HEK293 (cell line): ENCODE measurements around the gene ELOVL3.
A peak's percentile ranks its signal among the peaks of the same experiment; 100 is the strongest.

Experiments used
- BCL11B ChIP-seq: fragments of 450-650 bp; formaldehyde crosslinking; IDR thresholded peaks from 2 replicates; pipeline ENCODE4 v1.5.1; 2016; ENCODE audit warnings: low read depth, missing biosample characterization, missing genetic modification characterization
- EGR2 ChIP-seq: fragments of 450-650 bp; formaldehyde crosslinking; IDR thresholded peaks from 2 replicates; pipeline ENCODE4 v1.5.1; 2016; ENCODE audit warnings: low read depth, missing biosample characterization, missing genetic modification characterization
- KLF1 ChIP-seq: fragments of 450-650 bp; formaldehyde crosslinking; IDR thresholded peaks from 2 replicates; pipeline ENCODE4 v1.5.1; 2016; ENCODE audit warnings: missing biosample characterization, missing genetic modification characterization
- KLF9 ChIP-seq: fragments of 450-650 bp; formaldehyde crosslinking; IDR thresholded peaks from 2 replicates; pipeline ENCODE4 v1.5.1; 2016; ENCODE audit warnings: missing biosample characterization, missing genetic modification characterization, low read depth
- MZF1 ChIP-seq: fragments of 450-650 bp; formaldehyde crosslinking; IDR thresholded peaks from 2 replicates; pipeline ENCODE4 v1.5.1; 2017; ENCODE audit warnings: missing biosample characterization, missing genetic modification characterization, borderline replicate concordance
- PATZ1 ChIP-seq: fragments of 450-650 bp; formaldehyde crosslinking; IDR thresholded peaks from 2 replicates; pipeline ENCODE4 v1.5.1; 2016; ENCODE audit warnings: missing biosample characterization, missing genetic modification characterization
- SALL2 ChIP-seq: fragments of 450-650 bp; formaldehyde crosslinking; IDR thresholded peaks from 2 replicates; pipeline ENCODE4 v1.5.0; 2017; ENCODE audit warnings: missing biosample characterization, mild to moderate bottlenecking, missing genetic modification characterization, borderline replicate concordance
- TCF7L2 ChIP-seq: IDR thresholded peaks from 2 replicates; pipeline ENCODE4 v1.6.1; 2011; ENCODE audit warnings: low read depth, mild to moderate bottlenecking, inconsistent platforms, low read length, moderate library complexity, borderline replicate concordance
- TRIM28 ChIP-seq: IDR thresholded peaks from 2 replicates; pipeline ENCODE4 v1.6.1; 2011; ENCODE audit warnings: low read length, control low read depth, borderline replicate concordance
- ZBTB20 ChIP-seq: fragments of 450-650 bp; formaldehyde crosslinking; IDR thresholded peaks from 2 replicates; pipeline ENCODE4 v1.5.1; 2016; ENCODE audit warnings: missing biosample characterization, missing genetic modification characterization
- ZEB2 ChIP-seq: fragments of 450-650 bp; formaldehyde crosslinking; IDR thresholded peaks from 2 replicates; pipeline ENCODE4 v1.5.1; 2016; ENCODE audit warnings: missing biosample characterization, missing genetic modification characterization
- ZFP3 ChIP-seq: fragments of 450-650 bp; formaldehyde crosslinking; IDR thresholded peaks from 2 replicates; pipeline ENCODE4 v1.5.1; 2016; ENCODE audit warnings: low read depth, missing biosample characterization, missing genetic modification characterization
- ZNF10 ChIP-seq: fragments of 450-650 bp; formaldehyde crosslinking; IDR thresholded peaks from 2 replicates; pipeline ENCODE4 v1.5.1; 2017; ENCODE audit warnings: missing biosample characterization, missing genetic modification characterization
- ZNF121 ChIP-seq: fragments of 450-650 bp; formaldehyde crosslinking; IDR thresholded peaks from 2 replicates; pipeline ENCODE4 v1.5.1; 2016; ENCODE audit warnings: missing biosample characterization, missing genetic modification characterization
- ZNF132 ChIP-seq: fragments of 450-650 bp; formaldehyde crosslinking; IDR thresholded peaks from 2 replicates; pipeline ENCODE4 v1.5.1; 2017; ENCODE audit warnings: missing biosample characterization, missing genetic modification characterization, borderline replicate concordance
- ZNF16 ChIP-seq: fragments of 450-650 bp; formaldehyde crosslinking; IDR thresholded peaks from 2 replicates; pipeline ENCODE4 v1.5.1; 2016; ENCODE audit warnings: low read depth, missing biosample characterization, missing genetic modification characterization
- ZNF214 ChIP-seq: fragments of 450-650 bp; formaldehyde crosslinking; IDR thresholded peaks from 2 replicates; pipeline ENCODE4 v1.5.1; 2017; ENCODE audit warnings: missing biosample characterization, mild to moderate bottlenecking, missing genetic modification characterization, borderline replicate concordance
- ZNF23 ChIP-seq: fragments of 450-650 bp; formaldehyde crosslinking; IDR thresholded peaks from 2 replicates; pipeline ENCODE4 v1.5.1; 2016; ENCODE audit warnings: missing biosample characterization, missing genetic modification characterization, borderline replicate concordance
- ZNF24 ChIP-seq: fragments of 450-650 bp; formaldehyde crosslinking; IDR thresholded peaks from 2 replicates; pipeline ENCODE4 v1.5.1; 2016; ENCODE audit warnings: missing biosample characterization, missing genetic modification characterization
- ZNF311 ChIP-seq: fragments of 450-650 bp; formaldehyde crosslinking; IDR thresholded peaks from 2 replicates; pipeline ENCODE4 v1.5.1; 2017; ENCODE audit warnings: missing biosample characterization, missing genetic modification characterization, borderline replicate concordance
- ZNF391 ChIP-seq: fragments of 450-650 bp; formaldehyde crosslinking; IDR thresholded peaks from 2 replicates; pipeline ENCODE4 v1.5.1; 2016; ENCODE audit warnings: low read depth, missing biosample characterization, missing genetic modification characterization, borderline replicate concordance
- ZNF416 ChIP-seq: fragments of 450-650 bp; formaldehyde crosslinking; IDR thresholded peaks from 2 replicates; pipeline ENCODE4 v1.5.1; 2016; ENCODE audit warnings: missing biosample characterization, missing genetic modification characterization
- ZNF473 ChIP-seq: fragments of 450-650 bp; formaldehyde crosslinking; IDR thresholded peaks from 2 replicates; pipeline ENCODE4 v1.5.1; 2017; ENCODE audit warnings: missing biosample characterization, missing genetic modification characterization
- ZNF530 ChIP-seq: fragments of 450-650 bp; formaldehyde crosslinking; IDR thresholded peaks from 2 replicates; pipeline ENCODE4 v1.5.1; 2016; ENCODE audit warnings: low read depth, missing biosample characterization, missing genetic modification characterization
- ZNF571 ChIP-seq: fragments of 450-650 bp; formaldehyde crosslinking; IDR thresholded peaks from 2 replicates; pipeline ENCODE4 v1.5.0; 2017; ENCODE audit warnings: missing biosample characterization, missing genetic modification characterization
- ZNF585B ChIP-seq: fragments of 450-650 bp; formaldehyde crosslinking; IDR thresholded peaks from 2 replicates; pipeline ENCODE4 v1.5.1; 2016; ENCODE audit warnings: missing biosample characterization, missing genetic modification characterization
- ZNF600 ChIP-seq: fragments of 450-650 bp; formaldehyde crosslinking; IDR thresholded peaks from 2 replicates; pipeline ENCODE4 v1.5.1; 2016; ENCODE audit warnings: missing biosample characterization, missing genetic modification characterization
- ZNF626 ChIP-seq: fragments of 450-650 bp; sonication (Bioruptor Pico); formaldehyde crosslinking; IDR thresholded peaks from 2 replicates; pipeline ENCODE4 v1.5.1; 2018; ENCODE audit warnings: missing biosample characterization, missing genetic modification characterization, inconsistent platforms
- ZNF639 ChIP-seq: fragments of 450-650 bp; formaldehyde crosslinking; IDR thresholded peaks from 2 replicates; pipeline ENCODE4 v1.5.1; 2016; ENCODE audit warnings: missing biosample characterization, missing genetic modification characterization
- ZNF658 ChIP-seq: fragments of 450-650 bp; formaldehyde crosslinking; IDR thresholded peaks from 2 replicates; pipeline ENCODE4; 2016; ENCODE audit warnings: missing biosample characterization, missing genetic modification characterization
- ZNF670 ChIP-seq: fragments of 450-650 bp; formaldehyde crosslinking; IDR thresholded peaks from 2 replicates; pipeline ENCODE4 v1.5.1; 2016; ENCODE audit warnings: missing biosample characterization, missing genetic modification characterization, low read depth
- ZXDB ChIP-seq: fragments of 450-650 bp; formaldehyde crosslinking; IDR thresholded peaks from 2 replicates; pipeline ENCODE4 v1.5.1; 2016; ENCODE audit warnings: missing biosample characterization, missing genetic modification characterization
- TF ChIP-seq, protein P1 (sequence below): fragments of 450-650 bp; formaldehyde crosslinking; IDR thresholded peaks from 2 replicates; pipeline ENCODE4 v1.5.1; 2016; ENCODE audit warnings: missing biosample characterization, missing genetic modification characterization, borderline replicate concordance
- TF ChIP-seq, protein P2 (sequence below): fragments of 450-650 bp; formaldehyde crosslinking; IDR thresholded peaks from 2 replicates; pipeline ENCODE4 v1.5.1; 2016; ENCODE audit warnings: missing biosample characterization, missing genetic modification characterization
- TF ChIP-seq, protein P3 (sequence below): IDR thresholded peaks from 2 replicates; pipeline ENCODE4 v1.6.1; 2011; ENCODE audit warnings: mild to moderate bottlenecking, low read depth, low read length, borderline replicate concordance

Gene ELOVL3

GRCh38 chr10:102241444-102242117 lies 15.5 kb downstream of the ELOVL3 start, which contains the start of gene PITX3 (continued):
- TF ChIP-seq ZNF23 (tag by site-specific recombination) = no peak
- TF ChIP-seq ZEB2 (tag by site-specific recombination) = no peak
- TF ChIP-seq ZNF600 (tag by site-specific recombination) = no peak; the same call in 1 of the 2 replicates
- peak; percentile 65 for TF ChIP-seq PATZ1 (tag by site-specific recombination)
- TF ChIP-seq ZNF626 (tag by site-specific recombination) = no peak
- TF ChIP-seq, protein P1, sequence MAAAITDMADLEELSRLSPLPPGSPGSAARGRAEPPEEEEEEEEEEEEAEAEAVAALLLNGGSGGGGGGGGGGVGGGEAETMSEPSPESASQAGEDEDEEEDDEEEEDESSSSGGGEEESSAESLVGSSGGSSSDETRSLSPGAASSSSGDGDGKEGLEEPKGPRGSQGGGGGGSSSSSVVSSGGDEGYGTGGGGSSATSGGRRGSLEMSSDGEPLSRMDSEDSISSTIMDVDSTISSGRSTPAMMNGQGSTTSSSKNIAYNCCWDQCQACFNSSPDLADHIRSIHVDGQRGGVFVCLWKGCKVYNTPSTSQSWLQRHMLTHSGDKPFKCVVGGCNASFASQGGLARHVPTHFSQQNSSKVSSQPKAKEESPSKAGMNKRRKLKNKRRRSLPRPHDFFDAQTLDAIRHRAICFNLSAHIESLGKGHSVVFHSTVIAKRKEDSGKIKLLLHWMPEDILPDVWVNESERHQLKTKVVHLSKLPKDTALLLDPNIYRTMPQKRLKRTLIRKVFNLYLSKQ (tag by site-specific recombination) = no peak
- no peak for TF ChIP-seq ZNF585B
- TF ChIP-seq ZNF121 = no peak
- TF ChIP-seq ZNF416 = no peak
- peak; percentile 68; the same call in 1 of the 2 replicates for TF ChIP-seq EGR2 (tag by site-specific recombination)
- no peak for TF ChIP-seq TCF7L2
- TF ChIP-seq ZNF473 (tag by site-specific recombination) = no peak
- TF ChIP-seq SALL2 (tag by site-specific recombination) = no peak
- no peak for TF ChIP-seq ZNF132
- TF ChIP-seq ZNF16 (tag by site-specific recombination) = no peak
- TF ChIP-seq, protein P2, sequence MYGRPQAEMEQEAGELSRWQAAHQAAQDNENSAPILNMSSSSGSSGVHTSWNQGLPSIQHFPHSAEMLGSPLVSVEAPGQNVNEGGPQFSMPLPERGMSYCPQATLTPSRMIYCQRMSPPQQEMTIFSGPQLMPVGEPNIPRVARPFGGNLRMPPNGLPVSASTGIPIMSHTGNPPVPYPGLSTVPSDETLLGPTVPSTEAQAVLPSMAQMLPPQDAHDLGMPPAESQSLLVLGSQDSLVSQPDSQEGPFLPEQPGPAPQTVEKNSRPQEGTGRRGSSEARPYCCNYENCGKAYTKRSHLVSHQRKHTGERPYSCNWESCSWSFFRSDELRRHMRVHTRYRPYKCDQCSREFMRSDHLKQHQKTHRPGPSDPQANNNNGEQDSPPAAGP (tag by site-specific recombination) = no peak
- TF ChIP-seq ZNF571 (tag by site-specific recombination) = no peak
- TF ChIP-seq ZNF670 (tag by site-specific recombination) = no peak
- peak; percentile 56; the same call in 1 of the 2 replicates for TF ChIP-seq ZXDB
- TF ChIP-seq MZF1 (tag by site-specific recombination) = no peak
- no peak for TF ChIP-seq ZFP3
- TF ChIP-seq ZNF530 (tag by site-specific recombination) = no peak
- TF ChIP-seq BCL11B = no peak
- no peak for TF ChIP-seq ZNF10 (tag by site-specific recombination)
- no peak for TF ChIP-seq ZNF311
- TF ChIP-seq ZNF639 (tag by site-specific recombination) = no peak
- no peak for TF ChIP-seq ZNF24 (tag by site-specific recombination)
- TF ChIP-seq, protein P3, sequence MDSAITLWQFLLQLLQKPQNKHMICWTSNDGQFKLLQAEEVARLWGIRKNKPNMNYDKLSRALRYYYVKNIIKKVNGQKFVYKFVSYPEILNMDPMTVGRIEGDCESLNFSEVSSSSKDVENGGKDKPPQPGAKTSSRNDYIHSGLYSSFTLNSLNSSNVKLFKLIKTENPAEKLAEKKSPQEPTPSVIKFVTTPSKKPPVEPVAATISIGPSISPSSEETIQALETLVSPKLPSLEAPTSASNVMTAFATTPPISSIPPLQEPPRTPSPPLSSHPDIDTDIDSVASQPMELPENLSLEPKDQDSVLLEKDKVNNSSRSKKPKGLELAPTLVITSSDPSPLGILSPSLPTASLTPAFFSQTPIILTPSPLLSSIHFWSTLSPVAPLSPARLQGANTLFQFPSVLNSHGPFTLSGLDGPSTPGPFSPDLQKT = no peak
- peak; percentile 86 for TF ChIP-seq KLF9 (tag by site-specific recombination)
- no peak for TF ChIP-seq ZNF391 (tag by site-specific recombination)
- peak; percentile 87 for TF ChIP-seq KLF1 (tag by site-specific recombination)
- TF ChIP-seq ZNF214 (tag by site-specific recombination) = no peak
- no peak for TF ChIP-seq ZBTB20
- no peak for TF ChIP-seq TRIM28
- no peak for TF ChIP-seq ZNF658 (tag by site-specific recombination)
